GM19468 (cell line): ENCODE measurements around the gene ZNF738.
"Not testable (repeated sequence)": the region's sequence is repeated elsewhere in the genome, so short reads cannot be mapped to it uniquely, and the experiment has no call there.

Experiments
- ATAC-seq: cut with Tn5 transposase; IDR thresholded peaks from one replicate; pipeline ENCODE4 v1.9.1; 2021; ENCODE audit warnings: mild to moderate bottlenecking, moderate library complexity, moderate number of reproducible peaks; ENCODE audit not compliant: unreplicated experiment; ENCODE audit errors: extremely low read depth

The ZNF738 gene

GRCh38 chr19:21358768-21359451 is at the start of gene ZNF738:
TSS of gene ZNF738 (plus strand) at chr19:21359000. CDS start at chr19:21359141, 141 bp downstream.
- peak; percentile 88 for ATAC-seq

GRCh38 chr19:21312807-21313206 is 46.0 kb upstream of the ZNF738 start:
- not testable (repeated sequence) for ATAC-seq

DNA sequence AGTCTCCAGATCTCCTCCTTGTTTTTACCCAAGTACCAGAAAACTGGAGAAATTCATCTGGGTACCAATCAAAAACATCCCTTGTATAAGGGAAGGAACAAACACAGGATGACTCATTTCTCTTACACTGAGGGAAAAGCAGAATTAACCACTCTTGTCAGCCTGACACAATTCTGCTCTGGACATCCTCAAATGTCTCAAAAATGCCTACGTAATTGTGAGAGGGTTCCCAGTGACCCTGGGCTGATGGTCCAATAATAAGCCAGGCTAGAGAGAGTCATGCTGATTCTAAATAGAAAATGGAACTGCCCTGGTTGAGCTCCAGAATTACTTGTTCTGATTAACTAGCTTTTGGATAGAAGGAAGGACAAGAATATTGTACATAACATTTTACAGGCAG is 44.1 kb upstream of the ZNF738 start:
- no peak for ATAC-seq

- no peak for ATAC-seq
Measured at GRCh38 chr19:21317821-21318220, 41.0 kb upstream of the ZNF738 start.

DNA sequence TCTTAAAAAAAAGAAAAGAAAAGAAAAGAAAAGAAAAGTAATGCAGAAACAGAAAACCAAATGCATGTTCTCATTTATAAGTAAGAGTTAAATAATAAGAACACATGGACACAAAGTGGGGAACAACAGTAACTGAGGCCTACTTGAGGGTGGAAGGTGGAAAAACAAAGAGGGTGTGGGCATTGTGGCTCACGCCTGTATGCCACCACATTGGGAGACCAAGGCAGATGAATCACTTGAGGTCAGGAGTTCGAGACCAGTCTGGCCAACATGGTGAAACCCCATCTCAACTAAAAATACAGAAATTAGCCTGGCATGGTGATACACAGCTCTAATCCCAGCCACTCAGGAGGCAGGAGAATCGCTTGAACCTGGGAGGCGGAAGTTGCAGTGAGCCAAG is 37.7 kb upstream of the ZNF738 start:
- ATAC-seq = no peak

DNA sequence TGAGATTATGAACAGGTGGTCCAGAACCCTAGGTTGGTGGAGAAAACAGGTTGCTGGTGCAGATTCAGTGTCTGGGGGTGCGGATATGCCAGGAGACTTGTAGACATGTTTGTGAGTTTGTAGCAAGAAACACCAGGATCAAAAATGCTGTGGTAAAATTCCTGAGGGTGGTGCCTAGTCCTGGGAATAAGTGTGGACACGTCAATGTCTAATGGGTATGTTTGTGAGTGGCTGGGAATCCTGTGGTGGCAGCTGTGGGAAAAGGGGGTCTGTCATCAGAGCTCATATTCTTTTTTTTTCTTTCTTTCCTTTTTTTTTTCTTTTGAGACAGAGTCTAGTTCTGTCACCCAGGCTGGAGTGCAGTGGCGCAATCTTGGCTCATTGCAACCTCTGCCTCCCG is 36.8 kb upstream of the ZNF738 start:
- no peak for ATAC-seq

DNA sequence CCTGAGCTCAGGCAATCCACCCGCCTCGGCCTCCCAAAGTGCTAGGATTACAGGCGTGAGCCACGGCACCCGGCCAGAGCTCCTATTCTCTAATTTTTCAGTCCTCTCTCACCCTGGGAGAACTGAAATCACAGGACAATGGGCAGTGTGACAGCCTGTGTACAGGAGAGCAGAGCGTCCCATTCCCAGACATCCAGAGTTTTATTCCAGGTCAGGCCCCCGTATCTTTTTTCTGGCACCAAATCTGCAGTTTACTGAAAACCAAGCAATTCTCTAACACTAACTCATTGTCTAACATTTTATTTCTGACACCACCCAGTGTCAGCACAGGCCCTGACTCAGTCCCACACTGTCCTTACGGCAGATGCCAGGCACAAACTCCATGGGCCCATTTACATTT is 36.3 kb upstream of the ZNF738 start:
- no peak for ATAC-seq

DNA sequence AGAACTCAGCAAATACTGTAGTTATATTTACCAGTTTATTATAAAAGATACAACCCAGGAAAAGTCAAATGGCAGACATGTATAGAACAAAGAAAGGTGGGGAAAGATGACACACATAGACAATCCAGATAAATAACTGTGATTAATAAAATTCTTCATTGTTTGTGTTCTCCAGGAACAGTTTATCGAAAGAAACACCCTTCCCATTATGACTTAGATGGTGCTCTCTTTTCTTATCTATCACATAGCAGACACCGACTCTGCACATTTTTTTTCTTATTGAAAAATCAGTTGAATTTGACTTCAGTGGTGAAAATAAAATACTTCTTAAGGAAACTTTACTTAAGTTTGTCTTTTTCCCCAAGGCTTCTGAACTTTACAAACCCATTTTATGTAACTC is 35.8 kb upstream of the ZNF738 start:
- ATAC-seq = no peak

- no peak for ATAC-seq
Measured at GRCh38 chr19:21326169-21326568, 32.6 kb upstream of the ZNF738 start.

DNA sequence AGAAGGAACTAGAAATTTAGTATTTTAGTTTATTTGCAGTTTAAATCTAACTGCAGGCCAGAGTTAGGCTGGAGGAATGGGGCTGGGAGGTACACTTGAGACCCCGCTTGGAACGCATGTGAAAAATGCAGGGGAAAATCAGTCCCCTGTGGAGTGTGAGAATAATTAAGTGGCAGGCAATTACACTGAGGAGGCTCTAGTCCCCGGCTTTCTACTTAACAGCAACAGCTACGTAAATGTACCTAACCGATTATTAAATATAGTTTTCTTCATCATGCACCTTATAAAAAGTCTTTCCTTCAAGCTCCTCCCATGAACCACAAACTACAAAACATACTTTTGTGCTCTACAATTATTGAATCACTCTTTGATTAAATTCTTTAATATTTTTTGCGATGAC is 30.4 kb upstream of the ZNF738 start:
- ATAC-seq = no peak

GRCh38 chr19:21328885-21329605 is 29.8 kb upstream of the ZNF738 start, which contains the start of gene ZNF708:
TSS of gene ZNF708 (minus strand) at chr19:21329410. CDS start at chr19:21329212, 198 bp downstream.
- ATAC-seq = peak; percentile 98

- no peak for ATAC-seq
Measured at GRCh38 chr19:21335721-21336120, 23.1 kb upstream of the ZNF738 start.

DNA sequence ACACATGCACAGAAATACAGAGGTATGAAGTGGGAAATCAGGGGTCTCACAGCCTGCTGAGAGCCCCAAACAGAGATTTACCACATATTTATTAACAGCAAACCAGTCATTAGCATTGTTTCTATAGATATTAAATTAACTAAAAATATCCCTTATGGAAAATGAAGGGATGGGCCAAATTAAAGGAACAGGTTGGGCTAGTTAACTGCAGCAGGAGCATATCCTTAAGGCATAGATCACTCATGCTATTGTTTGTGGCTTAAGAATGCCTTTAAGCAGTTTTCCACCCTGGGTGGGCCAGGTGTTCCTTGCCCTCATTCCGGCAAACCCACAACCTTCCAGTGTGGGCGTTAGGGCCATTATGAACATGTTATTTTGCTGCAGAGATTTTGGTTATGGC is 14.0 kb upstream of the ZNF738 start:
- ATAC-seq = not testable (repeated sequence)

DNA sequence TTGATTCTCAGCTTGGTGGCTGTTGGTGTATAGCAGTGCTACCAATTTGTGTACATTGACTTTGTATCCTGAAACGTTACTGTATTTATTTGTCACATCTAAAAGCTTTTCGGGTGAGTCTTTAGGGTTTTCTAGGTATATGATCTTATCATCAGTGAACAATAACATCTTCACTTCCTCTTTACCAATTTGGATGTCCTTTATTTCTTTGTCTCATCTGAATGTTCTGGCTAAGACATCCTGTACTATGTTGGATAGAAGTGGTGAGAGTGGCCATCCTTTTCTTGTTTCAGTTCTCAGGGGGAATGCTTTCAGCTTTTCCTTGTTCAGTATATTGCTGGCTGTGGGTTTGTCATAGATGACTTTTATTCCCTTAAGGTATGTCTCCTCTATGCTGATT is 6.0 kb upstream of the ZNF738 start:
- ATAC-seq = no peak

GRCh38 chr19:21362291-21362690 is 3.5 kb downstream of the ZNF738 start:
- ATAC-seq = no peak

DNA sequence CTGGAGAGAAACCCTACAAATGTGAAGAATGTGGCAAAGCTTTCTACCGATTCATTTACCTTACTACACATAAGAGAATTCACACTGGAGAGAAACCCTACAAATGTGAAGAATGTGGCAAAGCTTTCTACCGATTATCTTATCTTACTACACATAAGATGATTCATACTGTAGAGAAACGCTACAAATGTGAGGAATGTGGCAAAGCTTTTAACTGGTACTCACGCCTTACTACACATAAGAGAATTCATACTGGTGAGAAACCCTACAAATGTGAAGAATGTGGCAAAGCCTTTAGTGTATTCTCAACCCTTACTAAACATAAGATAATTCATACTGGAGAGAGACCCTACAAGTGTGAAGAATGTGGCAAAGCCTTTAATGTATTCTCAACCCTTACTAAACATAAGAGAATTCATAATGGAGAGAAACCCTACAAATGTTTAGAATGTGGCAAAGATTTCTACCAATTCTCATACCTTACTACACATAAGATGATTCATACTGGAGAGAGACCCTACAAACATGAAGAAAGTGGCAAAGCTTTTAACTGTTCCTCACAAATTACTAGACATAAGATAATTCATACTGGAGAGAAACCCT is 25.3 kb downstream of the ZNF738 start:
- no peak for ATAC-seq

DNA sequence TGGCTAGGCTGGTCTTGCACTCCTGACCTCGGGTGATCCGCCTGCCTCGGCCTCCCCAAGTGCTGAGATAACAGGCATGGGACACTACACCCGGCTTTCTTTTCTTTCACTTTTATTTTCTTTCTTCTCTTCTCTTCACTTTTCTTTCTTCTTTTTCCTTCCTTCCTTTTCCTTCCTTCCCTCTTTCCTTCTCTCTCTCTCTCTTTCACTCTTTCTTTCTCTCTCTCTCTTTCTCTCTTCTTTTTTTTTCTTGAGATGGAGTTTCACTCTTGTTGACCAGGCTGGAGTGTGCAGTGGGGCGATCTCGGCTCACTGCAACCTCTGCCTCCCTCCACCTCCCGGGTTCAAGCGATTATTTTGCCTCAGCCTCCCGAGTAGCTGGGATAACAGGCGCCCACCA is 37.3 kb downstream of the ZNF738 start:
- no peak for ATAC-seq

DNA sequence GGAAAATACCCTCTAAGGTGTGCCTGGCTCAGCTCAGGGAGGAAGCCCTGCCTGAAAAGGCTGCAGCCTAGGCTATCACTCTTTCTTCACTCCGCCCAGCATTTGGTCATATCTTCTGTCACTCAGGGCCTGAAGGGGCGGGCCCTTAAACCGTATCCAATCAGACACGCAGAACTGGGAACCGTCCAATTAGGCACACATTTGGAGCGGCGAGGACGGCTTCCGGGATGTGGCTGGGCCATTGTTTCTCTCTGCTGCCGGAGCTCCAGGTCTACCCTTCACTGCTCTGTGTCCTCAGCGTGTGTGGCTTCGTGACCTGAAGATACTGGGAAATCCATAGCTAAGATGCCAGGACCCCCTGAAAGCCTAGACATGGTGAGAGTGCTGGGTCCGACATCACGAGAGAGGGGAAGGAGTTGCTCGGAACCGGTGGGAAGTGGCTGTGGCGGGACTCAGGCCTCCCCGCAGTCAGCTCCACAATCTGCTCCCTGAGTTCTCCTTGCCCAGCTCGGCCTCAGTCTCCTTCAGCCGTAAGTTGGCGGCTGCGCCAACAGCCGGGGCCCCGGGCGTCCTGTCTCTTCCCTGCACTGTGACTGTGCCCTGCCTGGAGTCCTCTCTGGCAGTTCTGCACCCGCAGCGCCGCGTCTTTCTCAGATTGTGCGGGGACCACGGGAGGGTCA is 38.2 kb downstream of the ZNF738 start, which contains the start of gene ZNF493:
ZNF493 (plus strand) TSS at position 241 of the 680 bp plus-strand sequence; CDS start at position 346, 105 bp downstream.
- ATAC-seq = peak; percentile 98

- no peak for ATAC-seq
Measured at GRCh38 chr19:21398851-21399250, 40.1 kb downstream of the ZNF738 start.

DNA sequence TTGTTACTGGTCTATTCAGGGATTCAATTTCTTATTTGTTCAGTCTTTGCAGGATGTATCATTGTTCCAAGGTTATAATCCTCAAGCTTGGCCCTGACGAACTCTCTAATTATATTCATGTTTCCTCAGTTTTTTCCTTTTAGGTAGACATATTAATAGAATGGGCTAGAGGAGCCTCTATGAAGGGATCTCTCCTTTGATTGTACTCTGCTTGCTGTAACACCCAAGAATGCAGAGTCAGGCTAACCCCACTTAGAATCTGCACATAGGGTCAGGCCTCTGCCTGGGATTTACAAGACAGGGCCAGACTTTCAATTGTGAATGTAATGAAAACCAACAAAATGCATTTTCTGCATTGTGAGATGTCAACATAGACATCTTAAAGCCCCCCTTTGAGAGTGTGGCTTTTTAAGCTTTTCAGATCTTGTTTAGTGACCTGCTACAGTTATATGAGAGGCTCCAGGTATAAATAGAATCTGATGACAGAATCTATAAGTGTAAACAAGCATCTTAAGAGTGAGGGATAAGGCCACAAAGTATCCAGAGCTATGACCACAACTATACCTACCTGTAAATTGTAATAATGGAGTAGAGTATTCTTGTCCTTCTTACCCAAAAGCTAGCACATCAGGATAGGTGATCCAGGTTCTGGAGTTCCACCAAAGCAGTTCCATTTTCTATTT is 43.6 kb downstream of the ZNF738 start:
- no peak for ATAC-seq
